GM12892 (cell line): Measurements from ENCODE around the gene THAP7.

Source experiments
- POLR2A ChIP-seq: IDR thresholded peaks from 2 replicates; pipeline ENCODE4 v1.6.1; 2011; ENCODE audit warnings: low read depth, low read length, control low read depth
- POLR2AphosphoS5 ChIP-seq: IDR thresholded peaks from 2 replicates; pipeline ENCODE4 v1.6.1; 2011; ENCODE audit warnings: low read depth, low read length, control low read depth

DNA sequence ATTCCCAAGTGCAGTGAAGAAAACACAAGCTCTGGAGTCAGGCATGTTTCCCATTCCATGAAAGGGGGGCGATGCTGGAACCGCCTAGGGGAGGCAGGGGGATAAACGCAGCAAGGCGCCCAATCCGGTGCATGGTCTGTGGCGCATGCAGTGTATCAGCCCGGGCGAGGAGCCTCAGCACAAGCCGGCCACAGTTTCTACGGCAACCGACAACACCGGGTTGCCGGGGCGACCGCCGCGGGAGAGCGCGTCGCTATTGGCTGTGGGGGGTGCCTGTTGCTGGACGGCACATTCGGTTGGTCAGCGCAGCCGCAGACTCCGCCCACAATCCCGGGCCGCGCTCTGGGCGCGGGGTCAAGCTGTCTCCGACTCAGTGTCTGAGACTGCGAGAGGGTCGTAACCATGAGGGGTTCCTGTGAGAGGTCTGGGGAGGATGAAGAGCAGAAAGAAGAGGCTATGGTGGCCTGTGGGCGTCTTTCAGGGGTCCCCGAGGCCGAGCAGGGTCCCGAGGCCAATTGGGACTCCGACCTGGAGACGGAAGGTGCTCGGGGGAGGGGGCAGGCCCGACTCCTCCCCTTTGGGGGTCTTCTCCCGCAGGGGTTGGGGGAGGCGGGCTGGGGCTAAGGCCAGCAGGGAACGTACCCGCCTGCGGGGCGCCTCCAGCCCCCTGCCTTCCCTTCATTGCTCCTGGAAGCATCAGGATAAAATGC, 43.8 kb upstream of the THAP7 start, which contains the start of gene LRRC74B:
- TF ChIP-seq POLR2AphosphoS5 (no peak), POLR2A (no peak)
